KMS-11 (cell line): Measurements from ENCODE around the gene GALK1.

Source experiments
- H2AFZ ChIP-seq: fragments of 200-600 bp; sonication (generic); 2 replicates; pipeline ENCODE4 v1.6.1; 2016; ENCODE audit warnings: antibody characterized with exemption, mixed run types, low read depth
- H3K27ac ChIP-seq: fragments of 200-600 bp; sonication (generic); 2 replicates; pipeline ENCODE4 v1.6.1; 2016; ENCODE audit warnings: mild to moderate bottlenecking, mixed run types
- H3K27me3 ChIP-seq: fragments of 200-600 bp; sonication (generic); 2 replicates; pipeline ENCODE4 v1.6.1; 2017; ENCODE audit warnings: mild to moderate bottlenecking, low read depth, mixed run types, moderate library complexity; ENCODE audit not compliant: insufficient read depth
- H3K36me3 ChIP-seq: fragments of 200-600 bp; sonication (generic); 2 replicates; pipeline ENCODE4 v1.6.1; 2017; ENCODE audit warnings: mild to moderate bottlenecking, mixed run types; ENCODE audit not compliant: insufficient read depth
- H3K4me1 ChIP-seq: fragments of 200-600 bp; sonication (generic); 2 replicates; pipeline ENCODE4 v1.6.1; 2016; ENCODE audit warnings: mild to moderate bottlenecking, low read depth, mixed run types; ENCODE audit not compliant: poor library complexity, severe bottlenecking
- H3K4me2 ChIP-seq: fragments of 200-600 bp; sonication (generic); 2 replicates; pipeline ENCODE4 v1.7.0; 2016; ENCODE audit warnings: mild to moderate bottlenecking, mixed run types
- H3K4me3 ChIP-seq: fragments of 200-600 bp; sonication (generic); IDR thresholded peaks from 2 replicates; pipeline ENCODE4 v1.6.1; 2017; ENCODE audit warnings: low read depth, low read length, mixed read lengths; ENCODE audit not compliant: insufficient read depth
- H3K79me2 ChIP-seq: fragments of 200-600 bp; sonication (generic); 2 replicates; pipeline ENCODE4 v1.6.1; 2016; ENCODE audit warnings: low read depth, mixed run types; ENCODE audit not compliant: insufficient read depth
- H3K9ac ChIP-seq: fragments of 200-600 bp; sonication (generic); 2 replicates; pipeline ENCODE4 v1.6.1; 2016; ENCODE audit warnings: mild to moderate bottlenecking, mixed run types
- H4K20me1 ChIP-seq: fragments of 200-600 bp; sonication (generic); 2 replicates; pipeline ENCODE4 v1.6.1; 2016; ENCODE audit warnings: mild to moderate bottlenecking, mixed run types; ENCODE audit not compliant: insufficient read depth
- TF ChIP-seq, protein P1 (sequence below): fragments of 200-600 bp; sonication (generic); conservative IDR thresholded peaks from 2 replicates; pipeline ENCODE4 v1.6.1; 2017; ENCODE audit warnings: low read depth, mild to moderate bottlenecking, antibody characterized with exemption, low read length, moderate library complexity, mixed read lengths

The GALK1 gene

DNA sequence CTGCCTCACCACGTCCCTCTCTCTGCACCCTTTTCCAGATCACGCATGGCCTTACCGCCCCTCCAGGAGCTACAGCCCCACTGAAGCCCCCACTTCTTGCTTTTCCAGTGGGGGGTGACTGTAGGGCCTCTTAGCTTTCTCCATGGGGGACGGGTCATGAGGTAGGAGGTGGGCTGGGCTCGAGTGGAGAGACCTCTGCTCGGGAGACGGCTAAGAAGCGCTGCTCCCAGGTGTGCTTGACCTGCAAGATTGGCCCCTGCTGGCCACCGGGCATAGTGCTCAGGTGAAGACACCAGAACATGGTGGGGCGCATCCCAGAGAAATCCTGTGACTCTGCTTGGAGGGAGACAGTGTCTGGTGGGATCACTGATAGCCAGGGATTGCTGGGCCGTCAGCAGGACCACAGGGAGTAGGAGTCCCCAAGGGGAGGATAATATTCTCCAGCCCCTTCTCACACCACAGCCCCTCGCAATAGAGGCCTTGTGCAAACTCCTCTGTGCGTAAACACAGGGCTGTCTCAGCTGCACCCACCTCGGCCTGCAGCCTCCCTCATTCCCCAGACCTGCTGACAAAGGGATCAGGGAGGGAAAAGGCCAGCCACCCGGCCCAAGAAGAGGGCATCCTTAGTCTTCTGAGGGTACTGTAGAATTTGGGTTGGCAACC is 8.9 kb upstream of the GALK1 start:
- Histone ChIP-seq H3K4me1 (peaks cover 23% of the 10 kb centered on the region), H3K4me3 (no peak overlapping the region), H3K36me3 (peaks cover 8% of the 10 kb centered on the region; the same call in 1 of the 2 replicates), H2AFZ (no peak overlapping the region), H4K20me1 (peaks cover 17% of the 10 kb centered on the region), H3K27me3 (no peaks in the 10 kb centered on the region), H3K27ac (no peak overlapping the region), H3K79me2 (peaks cover 14% of the 10 kb centered on the region), H3K4me2 (no peak overlapping the region), H3K9ac (no peak overlapping the region)
- TF ChIP-seq, protein P1, sequence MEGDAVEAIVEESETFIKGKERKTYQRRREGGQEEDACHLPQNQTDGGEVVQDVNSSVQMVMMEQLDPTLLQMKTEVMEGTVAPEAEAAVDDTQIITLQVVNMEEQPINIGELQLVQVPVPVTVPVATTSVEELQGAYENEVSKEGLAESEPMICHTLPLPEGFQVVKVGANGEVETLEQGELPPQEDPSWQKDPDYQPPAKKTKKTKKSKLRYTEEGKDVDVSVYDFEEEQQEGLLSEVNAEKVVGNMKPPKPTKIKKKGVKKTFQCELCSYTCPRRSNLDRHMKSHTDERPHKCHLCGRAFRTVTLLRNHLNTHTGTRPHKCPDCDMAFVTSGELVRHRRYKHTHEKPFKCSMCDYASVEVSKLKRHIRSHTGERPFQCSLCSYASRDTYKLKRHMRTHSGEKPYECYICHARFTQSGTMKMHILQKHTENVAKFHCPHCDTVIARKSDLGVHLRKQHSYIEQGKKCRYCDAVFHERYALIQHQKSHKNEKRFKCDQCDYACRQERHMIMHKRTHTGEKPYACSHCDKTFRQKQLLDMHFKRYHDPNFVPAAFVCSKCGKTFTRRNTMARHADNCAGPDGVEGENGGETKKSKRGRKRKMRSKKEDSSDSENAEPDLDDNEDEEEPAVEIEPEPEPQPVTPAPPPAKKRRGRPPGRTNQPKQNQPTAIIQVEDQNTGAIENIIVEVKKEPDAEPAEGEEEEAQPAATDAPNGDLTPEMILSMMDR = no peak

GRCh38 chr17:75773121-75773807 is 8.3 kb upstream of the GALK1 start:
- H3K9ac ChIP-seq = no peak overlapping the region

DNA sequence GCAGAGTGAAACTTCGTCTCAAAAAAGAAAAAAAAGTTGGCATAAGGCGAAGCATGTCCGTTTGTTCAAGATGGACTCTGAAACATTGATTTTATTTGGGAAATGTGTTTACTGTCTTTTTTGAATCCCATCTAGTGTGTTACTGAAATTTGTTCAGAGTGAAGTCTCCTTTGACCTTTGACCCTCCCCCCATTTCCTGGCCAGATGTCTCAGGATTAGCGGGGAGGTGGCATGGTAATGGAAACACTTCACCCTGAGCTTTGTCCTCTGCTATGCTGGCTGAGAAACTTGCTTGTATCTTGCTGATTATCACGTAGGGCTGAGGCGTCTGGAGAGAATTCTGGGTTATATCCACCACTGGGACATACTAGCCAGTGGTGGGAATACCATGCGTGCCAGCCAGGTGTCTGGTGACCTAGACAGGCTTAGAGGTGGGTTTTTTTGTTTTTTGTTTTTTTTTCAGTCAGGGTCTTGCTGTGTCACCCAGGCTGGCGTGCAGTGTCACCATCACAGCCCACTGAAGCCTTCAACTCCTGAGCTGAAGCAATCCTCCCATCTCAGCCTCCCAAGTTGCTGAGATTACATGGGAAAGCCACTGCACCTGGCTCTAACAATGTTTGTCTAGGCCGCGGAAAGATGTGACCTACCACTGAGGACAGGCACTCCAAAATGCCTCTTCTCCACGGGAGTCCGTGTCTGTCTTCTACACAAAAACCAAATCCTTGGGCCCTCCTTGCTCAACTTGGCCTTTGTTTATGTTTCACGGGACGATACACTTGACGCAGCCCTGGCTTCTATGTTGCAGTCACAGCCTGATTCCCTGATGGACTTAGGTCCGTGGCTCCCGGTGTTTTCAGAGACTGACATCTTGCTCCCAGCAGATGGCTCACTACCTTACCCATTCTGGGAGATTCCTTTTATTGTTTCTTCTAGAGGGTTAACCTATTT is 6.6 kb upstream of the GALK1 start:
- Histone ChIP-seq H3K9ac (no peak overlapping the region), H3K4me3 (no peak overlapping the region), H4K20me1 (no peaks in the 10 kb centered on the region), H2AFZ (no peak overlapping the region), H3K4me2 (no peak overlapping the region; the same call in 1 of the 2 replicates), H3K27me3 (no peaks in the 10 kb centered on the region; the same call in 1 of the 2 replicates), H3K4me1 (peaks cover 8% of the 10 kb centered on the region), H3K79me2 (no peaks in the 10 kb centered on the region), H3K27ac (no peak overlapping the region), H3K36me3 (no peaks in the 10 kb centered on the region)
- TF ChIP-seq, protein P1 = no peak

More at GRCh38 chr17:75773121-75773807, 8.3 kb upstream of the GALK1 start:
- no peak overlapping the region for H3K4me2 ChIP-seq
- H3K4me3 ChIP-seq = no peak overlapping the region
- peaks cover 3% of the 10 kb centered on the region; the same call in 1 of the 2 replicates for H3K36me3 ChIP-seq
- no peak overlapping the region for H3K27ac ChIP-seq
- H3K79me2 ChIP-seq = peaks cover 7% of the 10 kb centered on the region
- no peaks in the 10 kb centered on the region for H3K27me3 ChIP-seq
- peaks cover 12% of the 10 kb centered on the region for H4K20me1 ChIP-seq
- H3K4me1 ChIP-seq = peaks cover 20% of the 10 kb centered on the region
- TF ChIP-seq, protein P1 = no peak
- no peak overlapping the region for H2AFZ ChIP-seq

DNA sequence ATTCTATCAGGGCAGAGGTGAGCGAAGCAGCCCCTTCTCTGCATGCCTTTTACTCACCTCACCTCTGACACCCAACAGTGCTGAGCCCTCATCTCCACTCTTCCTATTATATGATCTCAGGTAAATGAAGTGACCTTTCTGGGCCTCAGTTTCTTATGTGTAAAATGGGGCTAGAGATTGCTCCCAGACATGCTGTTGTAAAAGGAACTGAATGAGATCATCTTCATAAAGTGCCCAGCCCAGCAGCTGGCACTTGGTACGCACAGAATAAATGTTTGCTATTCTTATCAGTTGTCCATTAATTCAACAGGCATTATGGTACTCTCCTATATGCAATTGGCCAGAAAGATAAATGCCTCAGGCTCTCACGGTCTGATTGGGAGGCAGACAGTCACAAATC is 4.5 kb upstream of the GALK1 start:
- Histone ChIP-seq H3K36me3 (no peaks in the 10 kb centered on the region), H4K20me1 (no peaks in the 10 kb centered on the region), H3K79me2 (no peaks in the 10 kb centered on the region), H3K4me3 (no peak overlapping the region), H3K9ac (no peak overlapping the region), H3K4me1 (peaks cover 15% of the 10 kb centered on the region), H3K27ac (no peak overlapping the region), H2AFZ (no peak overlapping the region), H3K27me3 (no peaks in the 10 kb centered on the region; the same call in 1 of the 2 replicates), H3K4me2 (no peak overlapping the region)
- TF ChIP-seq, protein P1 = no peak
